NOMO-1 treated with DMSO at 0.1 percent for 48 hours (cell line): ENCODE data around the gene CTF1.
"Not testable (repeated sequence)": the region's sequence is repeated elsewhere in the genome, so short reads cannot be mapped to it uniquely, and the experiment has no call there.

Source experiments
- DNase-seq: peaks from one replicate; lab custom pipeline; 2025; ENCODE audit not compliant: unreplicated experiment; lab: John Stamatoyannopoulos, UW

Gene CTF1, protein sequence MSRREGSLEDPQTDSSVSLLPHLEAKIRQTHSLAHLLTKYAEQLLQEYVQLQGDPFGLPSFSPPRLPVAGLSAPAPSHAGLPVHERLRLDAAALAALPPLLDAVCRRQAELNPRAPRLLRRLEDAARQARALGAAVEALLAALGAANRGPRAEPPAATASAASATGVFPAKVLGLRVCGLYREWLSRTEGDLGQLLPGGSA

DNA sequence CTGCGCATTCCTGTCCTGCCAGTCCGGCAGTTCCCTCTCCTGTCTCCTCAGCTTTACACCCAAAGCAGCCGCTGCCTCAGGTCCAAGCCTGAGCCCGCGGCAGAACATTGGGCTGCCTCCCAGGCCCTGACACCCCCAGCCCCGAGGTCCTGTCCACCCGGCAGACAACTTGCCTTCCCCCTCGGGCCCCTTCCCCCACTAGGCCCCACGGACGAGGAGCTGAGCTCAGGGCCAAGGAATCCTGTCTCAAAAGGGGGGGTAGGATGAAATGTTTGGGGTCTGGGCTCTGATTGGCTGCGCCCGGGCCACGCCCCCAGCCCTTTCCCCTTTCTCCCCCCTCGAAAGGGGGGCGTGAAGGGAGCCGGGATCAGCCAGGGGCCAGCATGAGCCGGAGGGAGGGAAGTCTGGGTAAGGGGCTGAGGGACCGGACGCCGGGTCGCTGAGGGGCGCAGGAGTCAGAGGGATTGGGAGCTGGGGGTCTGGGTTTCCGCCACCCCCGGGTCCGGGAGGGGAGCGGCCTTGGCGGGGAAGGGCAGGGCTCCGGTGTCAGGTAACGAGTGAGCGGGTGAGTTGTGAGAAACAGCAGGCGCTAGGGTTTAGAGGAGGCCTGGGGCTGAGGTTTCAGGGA is at the start of gene CTF1:
TSS of gene CTF1 (plus strand) at position 354 of the 628 bp plus-strand sequence. CDS start at position 384, 30 bp downstream.
- no peak for DNase-seq

DNA sequence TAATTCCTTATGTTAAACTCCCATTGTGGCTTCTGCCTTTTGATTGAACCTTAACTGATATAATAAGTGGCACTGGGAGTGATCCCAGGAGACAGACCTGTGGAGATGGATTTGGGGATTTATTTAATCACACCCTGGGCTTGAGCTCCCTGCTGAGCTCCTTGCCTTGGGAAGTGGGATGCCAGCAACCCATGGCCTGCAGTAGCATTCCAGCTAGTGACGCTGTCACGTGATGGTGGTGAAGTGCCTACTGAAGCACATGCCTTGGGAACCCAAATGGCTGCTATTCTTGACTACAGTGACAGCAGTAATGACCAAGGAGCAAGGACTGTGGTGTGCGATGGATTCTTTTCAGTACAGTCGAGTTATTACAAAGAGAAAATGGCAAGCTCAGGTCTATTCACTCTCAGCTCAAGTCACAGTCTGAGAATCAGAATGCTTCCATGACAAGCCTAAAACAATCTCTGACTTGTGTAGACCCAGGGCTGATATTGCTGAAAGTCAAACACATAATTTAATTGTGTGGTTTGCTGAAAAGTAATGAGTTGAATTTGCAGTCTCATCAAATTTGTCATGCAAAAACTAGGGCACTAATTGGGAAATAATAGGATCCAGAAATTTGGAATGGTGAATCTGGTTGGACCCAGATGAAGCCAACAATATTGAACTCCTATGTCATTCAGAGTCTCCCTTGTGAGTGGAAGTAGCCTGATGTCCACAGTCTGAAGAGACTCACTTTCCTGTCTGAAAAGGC is 49.6 kb upstream of the CTF1 start:
- DNase-seq = no peak

DNA sequence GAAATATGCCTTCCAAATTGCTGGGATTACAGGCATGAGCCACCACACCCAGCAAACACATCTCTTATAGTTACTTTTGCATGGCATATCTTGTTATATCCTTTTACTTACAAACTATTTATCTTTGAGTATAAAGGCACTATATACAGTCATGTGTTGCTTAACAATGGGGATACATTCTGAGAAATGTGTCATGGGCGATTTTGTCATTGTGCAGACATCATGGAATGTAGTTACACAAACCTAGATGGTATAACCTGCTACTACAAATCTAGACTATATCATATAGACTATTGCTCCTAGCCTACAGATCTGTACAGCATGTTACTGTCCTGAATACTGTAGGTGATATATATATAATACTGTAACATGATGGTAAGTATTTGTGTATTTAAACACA is 46.2 kb upstream of the CTF1 start:
- DNase-seq = no peak

DNA sequence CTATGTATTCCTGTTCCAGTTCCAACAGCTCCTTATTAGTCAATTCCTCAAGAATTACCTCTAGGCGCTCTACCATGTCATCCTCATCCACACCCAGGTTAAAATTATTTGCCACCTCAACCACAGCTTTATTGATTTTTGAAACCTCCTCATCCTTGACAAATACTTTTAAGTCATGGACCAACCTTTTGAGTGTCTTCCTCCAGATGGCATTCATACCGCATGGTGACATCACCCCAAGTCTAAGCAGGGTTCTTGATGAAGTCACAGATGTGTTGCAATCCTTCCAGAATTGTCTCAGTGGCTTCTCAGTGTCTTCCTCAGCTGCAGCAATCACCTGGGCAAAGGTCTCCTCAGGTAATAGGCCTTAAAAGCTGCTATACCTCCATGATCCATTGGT is 42.7 kb upstream of the CTF1 start:
- DNase-seq = no peak

DNA sequence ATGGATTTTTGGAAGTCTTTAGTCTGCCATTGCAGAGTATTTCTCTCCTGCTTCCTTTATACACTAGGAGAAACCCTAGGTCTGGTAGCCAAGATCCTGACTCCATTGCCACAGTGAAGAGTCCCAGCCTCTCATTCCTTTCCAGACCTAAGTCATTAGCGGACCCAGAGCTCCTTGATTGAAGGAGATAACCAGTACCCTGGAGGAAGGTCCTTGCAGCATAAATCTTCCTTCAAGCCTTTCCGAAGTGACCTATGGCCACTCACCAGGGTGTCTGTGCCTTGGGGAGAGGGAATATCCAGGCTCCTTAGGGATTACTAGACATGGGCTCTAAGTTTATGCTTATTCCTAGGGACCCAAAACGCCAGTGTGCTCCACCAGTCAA is 38.3 kb upstream of the CTF1 start:
- no peak for DNase-seq

DNA sequence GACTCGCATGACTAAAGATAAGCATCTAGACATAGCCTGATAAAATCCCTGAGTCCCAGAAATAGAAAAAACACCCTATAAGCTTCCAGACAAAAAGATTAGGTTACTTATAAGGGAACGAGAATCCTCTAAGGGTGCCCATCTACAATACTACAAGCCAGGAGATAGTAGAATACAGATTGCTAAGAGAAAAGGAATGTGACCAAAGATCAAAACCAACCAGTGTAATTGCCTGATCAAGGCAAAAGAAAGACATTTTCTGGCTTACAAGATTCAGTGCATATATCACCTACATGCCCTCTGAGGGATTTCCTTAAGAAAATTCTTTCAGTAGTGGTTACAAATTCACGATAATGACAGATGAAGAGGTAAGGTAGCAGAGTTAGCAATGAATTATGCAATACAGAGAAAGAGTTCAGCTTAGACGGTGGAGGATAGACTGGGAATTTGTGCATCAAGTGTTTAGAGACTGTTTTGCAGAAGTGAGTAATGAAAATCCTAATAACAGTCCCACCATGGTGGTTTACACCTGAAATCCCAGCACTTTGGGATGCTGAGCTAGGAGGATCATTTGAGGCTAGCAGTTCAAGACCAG is 37.5 kb upstream of the CTF1 start:
- no peak for DNase-seq

DNA sequence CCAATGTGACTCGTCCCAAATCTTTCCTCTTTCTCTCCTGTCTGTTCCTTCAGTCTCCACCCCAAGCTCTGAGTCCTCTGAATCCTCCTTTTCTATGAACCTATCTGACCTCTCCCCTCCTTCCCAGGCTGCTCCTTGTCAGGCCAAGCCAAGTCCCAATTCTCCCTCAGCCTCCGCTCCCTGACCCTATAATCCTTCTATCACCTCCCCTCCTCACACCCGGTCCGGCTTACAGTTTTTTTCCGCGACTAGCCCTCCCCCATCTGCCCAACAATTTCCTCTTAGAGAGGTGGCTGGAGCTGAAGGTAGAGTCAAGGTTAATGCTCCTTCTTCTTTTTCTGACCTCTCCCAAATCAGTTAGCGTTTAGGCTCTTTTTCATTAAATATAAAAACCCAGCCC is 35.7 kb upstream of the CTF1 start:
- not testable (repeated sequence) for DNase-seq

DNA sequence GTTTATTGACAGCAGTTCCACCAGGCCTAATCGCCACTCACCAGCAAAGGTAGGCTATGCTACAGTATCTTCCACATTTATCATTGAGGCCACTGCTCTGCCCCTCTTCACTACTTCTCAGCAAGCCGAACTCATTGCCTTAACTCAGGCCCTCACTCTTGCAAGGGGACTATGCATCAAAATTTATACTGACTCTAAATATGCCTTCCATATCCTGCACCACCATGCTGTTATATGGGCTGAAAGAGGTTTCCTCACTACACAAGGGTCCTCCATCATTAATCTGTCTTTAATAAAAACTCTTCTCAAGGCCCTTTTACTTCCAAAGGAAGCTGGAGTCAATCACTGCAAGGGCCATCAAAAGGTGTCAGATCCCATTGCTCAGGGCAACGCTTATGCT is 33.2 kb upstream of the CTF1 start:
- not testable (repeated sequence) for DNase-seq

DNA sequence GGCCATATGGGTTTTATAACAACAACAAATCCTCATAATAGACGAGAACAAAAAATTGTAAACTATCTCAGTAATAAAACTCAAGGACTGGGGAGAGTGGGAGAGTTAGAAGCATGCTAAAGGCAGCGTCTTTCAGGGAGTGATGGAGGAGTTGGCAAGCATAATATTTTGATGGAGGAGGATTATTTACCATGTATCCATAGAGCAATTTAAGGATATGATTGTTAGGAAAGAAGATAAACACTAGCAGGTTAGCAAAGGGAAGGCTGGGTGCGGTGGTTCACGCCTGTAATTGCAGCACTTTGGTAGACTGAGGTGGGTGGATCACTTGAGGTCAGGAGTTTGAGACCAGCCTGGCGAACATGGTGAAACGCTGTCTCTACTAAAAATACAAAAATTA is 30.4 kb upstream of the CTF1 start:
- no peak for DNase-seq

DNA sequence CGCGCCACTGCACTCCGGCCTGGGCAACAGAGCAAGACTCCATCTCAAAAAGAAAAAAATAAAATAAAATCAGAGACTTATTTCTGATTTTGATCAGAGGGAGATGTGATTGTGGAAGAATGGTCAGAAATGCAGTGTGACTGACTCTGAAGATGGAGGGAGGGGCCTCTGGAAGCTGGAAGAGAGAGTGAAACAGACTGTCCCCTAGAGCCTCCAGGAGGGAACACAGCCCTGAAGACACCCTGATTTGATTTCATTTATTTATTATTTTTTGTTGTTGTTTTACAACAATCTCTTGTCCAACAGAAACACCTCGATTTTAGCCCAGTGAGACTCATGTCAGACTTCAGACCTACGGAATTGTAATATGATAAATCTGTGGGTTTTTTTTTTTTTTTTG is 28.7 kb upstream of the CTF1 start:
- DNase-seq = no peak

DNA sequence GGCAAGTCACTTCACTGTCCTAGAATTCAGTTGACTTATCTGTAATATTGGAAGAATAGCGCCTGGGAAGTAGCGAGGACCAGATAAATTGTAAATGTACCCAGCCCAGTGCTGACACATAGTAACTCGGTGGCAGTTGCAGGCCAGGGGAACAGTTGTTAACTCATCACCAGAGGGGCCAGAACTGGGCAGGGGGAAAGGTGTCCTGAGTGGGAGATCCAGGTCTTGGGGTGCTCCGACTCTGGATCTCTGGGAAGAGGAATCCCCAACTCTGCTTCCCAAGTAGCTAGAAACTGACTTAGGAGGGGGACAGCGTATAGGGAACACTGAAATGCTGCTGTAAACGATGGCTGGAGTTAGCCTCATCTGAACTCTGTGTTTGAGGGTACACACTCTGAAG is 25.5 kb upstream of the CTF1 start:
- DNase-seq = no peak

DNA sequence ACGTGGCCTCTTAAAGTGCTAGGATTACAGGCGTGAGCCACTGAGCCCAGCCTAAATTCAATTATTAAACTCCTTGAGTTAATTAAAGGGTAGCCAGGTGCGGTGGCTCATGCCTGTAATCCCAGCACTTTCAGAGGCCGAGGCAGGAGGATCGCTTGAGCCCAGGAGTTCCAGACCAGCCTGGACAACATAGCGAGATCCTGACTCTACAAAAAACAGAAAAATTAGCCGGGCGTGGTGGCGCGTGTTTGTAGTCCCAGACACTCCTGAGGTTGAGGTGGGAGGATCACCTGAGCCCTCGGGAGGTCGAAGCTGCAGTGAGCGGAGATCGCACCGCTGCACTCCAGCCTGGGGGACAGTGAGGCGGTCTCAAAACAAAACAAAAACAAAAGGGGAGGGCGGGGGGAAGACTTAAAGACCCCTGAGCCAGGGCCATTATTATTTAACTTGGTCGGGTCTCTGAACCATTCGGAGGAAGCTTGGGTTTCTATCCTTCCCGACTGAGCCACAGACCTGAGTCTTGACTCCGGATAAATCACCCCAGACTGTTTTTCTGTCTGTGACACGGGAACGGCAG is 22.1 kb upstream of the CTF1 start:
- no peak for DNase-seq

DNA sequence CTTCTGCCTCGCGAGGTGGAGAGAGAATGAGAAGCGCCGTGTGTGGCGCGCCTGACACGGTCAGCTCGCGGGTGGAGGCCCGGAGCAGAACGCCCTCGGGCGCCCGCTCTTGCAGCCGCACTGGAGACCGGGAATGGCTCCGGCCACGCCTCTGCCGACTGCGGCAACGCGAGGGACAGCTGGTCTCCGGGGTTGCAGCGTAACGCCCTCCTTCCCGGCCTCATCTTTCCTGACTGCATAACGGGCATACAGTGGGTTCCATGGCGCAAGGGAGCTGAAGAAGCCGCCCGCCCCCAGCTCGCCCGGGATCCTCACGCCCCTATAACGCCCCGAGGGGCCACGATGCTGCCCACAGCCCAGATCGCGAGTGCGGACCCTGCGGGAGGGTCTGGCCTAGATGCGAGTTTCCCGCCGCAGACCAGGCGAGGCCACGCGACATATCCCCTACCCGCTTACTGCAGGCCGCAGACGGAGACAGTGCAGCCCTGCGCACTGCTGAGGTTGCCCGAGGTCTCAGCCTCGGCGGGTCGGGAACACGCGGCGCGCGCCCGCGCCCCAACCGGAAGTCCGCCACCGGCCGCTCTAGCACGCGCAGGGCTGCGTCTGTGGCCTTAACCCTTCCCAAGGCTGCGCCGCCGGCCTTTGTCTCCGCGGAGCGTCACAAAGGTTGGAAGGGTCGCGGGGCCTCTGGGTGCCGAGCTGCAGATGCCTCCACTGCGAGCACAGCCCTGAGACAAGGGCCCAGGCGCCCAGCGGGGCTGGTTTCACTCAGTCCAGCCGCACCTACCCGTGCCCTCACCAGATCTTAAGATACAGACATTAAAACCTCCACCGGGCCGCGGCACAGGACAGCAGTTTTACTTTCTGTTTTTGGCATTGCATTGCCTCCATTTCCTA is 21.3 kb upstream of the CTF1 start:
- peak; percentile 86 for DNase-seq

DNA sequence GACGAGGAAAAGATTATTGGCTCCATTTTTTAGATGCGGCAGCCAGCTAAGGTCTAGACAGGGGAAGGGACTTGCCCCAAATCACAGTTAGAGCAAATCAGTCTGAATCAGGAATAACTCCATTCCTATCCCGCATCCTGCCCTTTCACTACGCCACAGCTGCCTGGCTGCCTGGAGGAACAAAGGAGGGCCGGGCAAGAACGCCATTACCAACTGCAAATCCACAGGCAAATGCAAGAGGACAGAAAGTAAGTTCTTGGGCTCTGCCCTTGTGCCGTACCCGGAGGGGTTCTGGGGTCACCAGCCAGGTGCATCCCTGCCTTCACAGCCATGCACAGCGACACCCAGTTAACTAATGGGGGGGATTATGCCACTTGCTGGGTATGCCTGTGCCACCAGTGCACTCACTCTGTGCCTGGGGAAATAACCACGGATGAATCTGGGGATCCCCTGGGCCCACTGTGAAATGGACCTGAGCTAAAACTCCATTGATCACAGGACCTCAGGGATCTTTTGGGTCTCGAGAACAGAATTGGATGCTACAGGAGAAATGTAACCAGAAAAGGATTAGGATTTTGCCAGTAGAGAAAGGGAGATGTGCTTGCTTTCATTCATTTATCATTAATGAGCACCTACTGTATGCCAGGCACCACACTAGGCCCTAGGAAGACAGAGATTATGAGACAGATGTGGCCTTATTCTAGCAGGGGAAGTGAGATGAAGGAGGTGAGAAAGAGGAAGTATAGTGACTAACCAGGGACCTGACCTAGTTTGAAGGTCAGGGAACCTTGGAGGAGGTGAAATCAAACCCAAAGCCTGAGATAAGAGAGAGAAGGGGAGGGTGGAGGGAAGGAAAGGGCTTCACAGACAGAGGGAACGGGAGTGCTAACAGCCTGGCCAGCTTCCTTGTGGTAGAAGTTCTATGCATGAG is 20.3 kb upstream of the CTF1 start:
- DNase-seq = peak; percentile 77

DNA sequence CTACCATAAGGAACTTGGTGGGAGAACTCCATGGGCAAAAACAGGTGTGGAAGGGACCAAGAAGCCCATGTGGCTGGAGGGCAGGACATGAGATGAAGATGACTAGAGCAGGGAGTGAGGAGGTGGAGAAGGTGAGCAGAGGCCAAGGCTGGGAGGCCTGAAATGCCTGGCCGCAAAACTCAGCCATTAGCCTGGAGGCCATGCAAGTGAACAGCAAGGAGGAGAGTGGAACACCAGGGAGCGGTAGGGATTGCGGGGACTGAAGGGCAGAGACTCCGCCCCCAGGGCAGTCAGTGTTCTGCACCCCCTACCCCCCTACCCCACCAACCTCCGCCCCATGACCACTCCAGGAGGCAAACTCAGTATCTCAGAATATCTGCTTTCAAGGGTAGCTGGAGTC is 19.5 kb upstream of the CTF1 start:
- no peak for DNase-seq

DNA sequence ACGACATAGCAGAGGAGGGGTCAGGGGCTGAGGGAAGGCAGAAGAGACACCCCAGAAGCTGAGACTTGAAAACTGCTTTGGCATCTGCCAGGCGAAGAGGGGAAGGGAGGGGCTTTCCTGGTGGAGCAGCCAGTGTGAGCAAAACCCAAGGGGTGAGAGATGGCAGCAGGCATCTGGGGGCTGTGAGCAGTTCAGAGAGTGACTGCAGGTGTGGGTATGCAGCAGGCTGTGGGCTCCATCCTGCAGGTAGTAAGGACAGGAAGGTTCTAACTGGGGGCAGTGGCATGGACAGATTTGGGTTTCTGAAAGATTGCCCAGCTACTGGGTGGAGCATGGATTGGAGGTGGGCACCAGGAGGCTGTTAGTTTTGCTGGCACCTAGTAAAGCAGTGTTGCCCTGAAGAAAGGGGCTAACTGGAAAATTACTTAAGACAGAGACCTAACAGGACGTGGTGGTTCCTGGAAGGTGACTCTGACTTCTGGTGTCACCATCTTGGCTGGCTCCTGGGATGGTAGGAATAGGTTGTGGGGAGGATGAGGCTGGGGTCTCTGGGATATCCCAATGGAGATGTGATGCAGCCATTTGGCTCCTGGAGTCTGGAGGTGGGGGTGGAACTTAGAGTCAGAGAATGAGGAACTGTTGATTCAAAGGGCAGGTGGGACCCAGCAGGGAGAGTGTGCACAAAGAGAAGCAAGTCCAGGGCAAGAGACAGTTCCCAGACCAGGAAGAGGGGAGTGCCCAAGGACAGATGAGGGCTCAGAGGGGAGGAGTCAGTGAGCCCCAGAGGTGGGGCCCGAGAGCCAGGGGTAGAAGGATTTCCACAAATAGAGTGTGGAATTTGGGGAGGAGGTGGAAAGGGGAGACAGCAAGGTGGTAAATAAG is 13.7 kb upstream of the CTF1 start:
- DNase-seq = no peak

DNA sequence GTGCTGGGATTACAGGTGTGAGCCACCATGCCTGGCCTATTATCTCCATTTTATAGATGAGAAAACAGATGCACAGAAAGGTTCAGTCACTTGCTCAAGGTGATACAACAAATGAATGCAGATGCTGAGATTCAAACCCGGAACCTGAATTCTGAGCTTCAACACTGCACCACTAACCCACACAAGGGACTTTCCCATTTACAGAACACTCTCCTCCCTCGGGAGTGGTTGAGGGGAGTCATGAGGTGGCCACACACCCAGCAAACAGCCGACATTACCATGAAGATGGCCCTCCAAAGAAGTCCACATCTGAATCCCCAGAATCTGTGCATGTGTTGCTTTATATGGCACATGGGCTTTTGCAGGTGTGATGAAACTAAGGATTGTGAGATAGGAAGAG is 11.7 kb upstream of the CTF1 start:
- DNase-seq = no peak

DNA sequence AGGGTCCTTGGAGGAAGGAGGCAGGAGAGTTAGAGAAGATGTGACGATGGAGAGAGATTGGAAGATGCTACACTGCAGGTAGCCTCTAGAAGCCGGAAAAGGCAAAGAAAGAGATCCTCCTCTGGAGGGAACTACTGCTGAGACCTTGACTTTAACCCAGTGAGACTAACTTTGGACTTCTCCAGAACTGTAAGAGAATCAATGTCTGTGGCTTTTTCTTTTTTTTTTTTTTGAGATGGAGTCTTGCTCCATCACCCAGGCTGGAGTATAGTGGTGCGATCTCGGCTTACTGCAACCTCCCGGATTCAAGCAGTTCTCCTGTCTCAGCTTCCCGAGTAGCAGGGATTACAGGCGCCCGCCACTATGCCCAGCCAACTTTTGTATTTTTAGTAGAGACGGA is 11.2 kb upstream of the CTF1 start:
- no peak for DNase-seq

DNA sequence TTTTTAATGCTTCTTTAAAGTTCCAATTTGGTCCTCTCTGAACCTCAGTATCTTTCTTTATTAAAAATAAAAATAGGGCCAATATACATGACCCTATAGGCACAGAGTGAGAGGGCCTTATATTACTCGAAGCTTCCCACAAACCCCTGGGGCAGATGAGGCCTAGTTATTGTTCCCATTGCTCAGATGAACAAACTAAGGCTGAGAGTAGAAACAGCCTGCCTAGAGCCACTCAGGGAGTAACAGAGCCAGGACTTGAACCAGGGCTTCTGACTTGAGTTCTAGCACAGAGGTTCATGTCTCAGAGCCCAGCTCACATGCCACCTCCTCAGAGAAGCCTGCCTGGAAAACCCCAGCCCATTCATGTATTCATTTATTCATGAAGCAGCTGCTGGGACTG is 10.3 kb upstream of the CTF1 start:
- no peak for DNase-seq
